Thyroid gland (tissue), 4 donors: Measurements from ENCODE around the gene AURKB.

Experiments
- POLR2A ChIP-seq, 2 donors: fragments of 450-650 bp; IDR thresholded peaks; one replicate each; pipeline ENCODE4 v1.6.1; 2017; ENCODE audit warnings: antibody characterized with exemption in 2 of 2, mild to moderate bottlenecking in 2 of 2, moderate library complexity in 1 of 2
- TF ChIP-seq, protein P1 (sequence below), 6 experiments: fragments of 200-600 bp in 3 of 6; fragments of 450-650 bp in 3 of 6; sonication (generic) in 3 of 6; IDR thresholded peaks; one replicate each; pipeline ENCODE4 v1.5.1; 2016 to 2019; ENCODE audit warnings: antibody characterized with exemption in 6 of 6, mild to moderate bottlenecking in 2 of 6, inconsistent platforms in 1 of 6, moderate library complexity in 1 of 6

DNA sequence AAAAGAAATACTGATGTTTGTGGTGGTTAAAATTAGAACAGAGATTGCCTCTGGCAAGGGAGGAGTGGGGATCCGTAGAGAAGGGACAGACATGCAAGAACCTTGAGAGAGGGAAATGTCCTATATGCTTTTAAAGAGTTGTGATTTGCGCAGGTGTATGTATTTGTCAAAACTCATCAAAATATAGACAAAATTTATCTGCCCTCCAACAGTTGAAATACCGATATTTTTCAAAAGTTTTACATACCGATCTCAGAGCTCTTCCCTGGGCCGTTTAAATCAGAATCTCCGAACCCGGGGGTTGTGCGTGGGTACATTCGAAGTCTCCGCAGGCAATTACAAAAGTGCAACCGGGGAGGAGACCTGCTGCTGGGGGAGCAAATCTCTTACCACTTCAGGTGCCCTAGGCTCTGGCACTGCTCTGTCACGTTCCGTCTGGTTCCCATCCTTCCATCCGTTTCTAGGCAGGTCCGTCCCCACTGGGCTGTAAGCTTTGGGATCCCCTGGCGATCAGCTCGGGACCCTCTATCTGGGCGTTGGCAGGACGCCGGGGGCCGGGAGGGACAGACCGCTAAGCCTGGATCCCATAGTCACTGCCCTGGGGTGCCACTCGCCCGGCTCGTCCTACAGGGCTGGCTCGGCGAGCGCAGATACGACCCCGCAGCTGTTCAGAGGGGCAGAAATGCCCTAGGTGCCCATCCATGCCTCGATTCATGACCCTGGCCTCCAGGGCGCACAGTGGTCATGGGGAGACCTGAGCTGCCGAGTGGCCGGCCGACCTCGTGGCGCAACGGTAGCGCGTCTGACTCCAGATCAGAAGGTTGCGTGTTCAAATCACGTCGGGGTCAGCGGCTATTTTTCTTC lies 24.6 kb downstream of the AURKB start:
- TF ChIP-seq, protein P1, sequence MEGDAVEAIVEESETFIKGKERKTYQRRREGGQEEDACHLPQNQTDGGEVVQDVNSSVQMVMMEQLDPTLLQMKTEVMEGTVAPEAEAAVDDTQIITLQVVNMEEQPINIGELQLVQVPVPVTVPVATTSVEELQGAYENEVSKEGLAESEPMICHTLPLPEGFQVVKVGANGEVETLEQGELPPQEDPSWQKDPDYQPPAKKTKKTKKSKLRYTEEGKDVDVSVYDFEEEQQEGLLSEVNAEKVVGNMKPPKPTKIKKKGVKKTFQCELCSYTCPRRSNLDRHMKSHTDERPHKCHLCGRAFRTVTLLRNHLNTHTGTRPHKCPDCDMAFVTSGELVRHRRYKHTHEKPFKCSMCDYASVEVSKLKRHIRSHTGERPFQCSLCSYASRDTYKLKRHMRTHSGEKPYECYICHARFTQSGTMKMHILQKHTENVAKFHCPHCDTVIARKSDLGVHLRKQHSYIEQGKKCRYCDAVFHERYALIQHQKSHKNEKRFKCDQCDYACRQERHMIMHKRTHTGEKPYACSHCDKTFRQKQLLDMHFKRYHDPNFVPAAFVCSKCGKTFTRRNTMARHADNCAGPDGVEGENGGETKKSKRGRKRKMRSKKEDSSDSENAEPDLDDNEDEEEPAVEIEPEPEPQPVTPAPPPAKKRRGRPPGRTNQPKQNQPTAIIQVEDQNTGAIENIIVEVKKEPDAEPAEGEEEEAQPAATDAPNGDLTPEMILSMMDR (IDR thresholded peaks at IDR 0.05), result no peak
- TF ChIP-seq POLR2A (IDR thresholded peaks at IDR 0.05), result peak in 1 of 2 donors; percentile 54
